OCI-M2 (cell line): Measurements from ENCODE around the gene PALS1.

Source experiments
- DNase-seq: peaks from one replicate; lab custom pipeline; 2025; ENCODE audit not compliant: unreplicated experiment; lab: John Stamatoyannopoulos, UW

PALS1 gene

GRCh38 chr14:67241411-67242167 lies at the start of gene PALS1:
TSS of gene PALS1 (plus strand) at chr14:67241435. CDS start at chr14:67279171, 37,736 bp downstream.
- DNase-seq: no peak

- no peak for DNase-seq
Measured at GRCh38 chr14:67191768-67192290, 49.4 kb upstream of the PALS1 start.

DNA sequence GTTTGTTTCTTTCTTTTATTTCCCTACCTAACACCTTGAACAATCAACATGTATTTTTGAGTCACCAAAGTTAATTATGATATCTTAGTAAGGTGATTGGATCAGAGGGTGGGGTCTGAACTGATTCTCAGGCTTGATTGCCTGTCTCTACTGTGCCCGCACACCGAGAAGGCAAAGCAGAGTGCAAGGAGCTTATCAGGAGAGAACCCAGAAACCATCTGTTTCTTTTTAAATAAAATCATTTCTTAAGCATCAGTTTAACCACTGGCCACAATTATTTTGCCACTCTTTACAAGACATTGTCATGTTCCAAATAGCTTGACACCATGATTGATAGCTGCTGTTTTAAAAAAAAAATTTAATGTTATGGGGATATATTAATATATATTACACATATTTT lies 48.9 kb upstream of the PALS1 start:
- no peak for DNase-seq

DNA sequence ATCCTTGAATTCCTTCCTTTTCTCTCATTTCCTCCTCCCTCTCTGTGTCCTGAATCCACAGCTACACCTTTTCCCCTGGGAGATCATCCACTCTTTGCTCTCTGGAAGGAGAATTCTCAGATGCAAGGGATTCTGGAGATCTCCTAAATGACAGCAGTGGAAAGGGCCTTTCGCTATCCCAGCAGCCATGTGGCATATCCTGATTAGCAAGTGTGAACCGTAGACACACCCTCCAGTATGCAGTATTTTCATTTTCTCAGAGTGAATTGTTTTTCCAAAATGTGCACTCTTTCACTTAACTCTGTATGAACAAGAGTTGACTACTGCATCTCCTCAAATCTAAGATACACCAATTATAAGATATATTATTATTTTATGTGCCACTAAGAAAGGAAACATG lies 46.0 kb upstream of the PALS1 start:
- no peak for DNase-seq

DNA sequence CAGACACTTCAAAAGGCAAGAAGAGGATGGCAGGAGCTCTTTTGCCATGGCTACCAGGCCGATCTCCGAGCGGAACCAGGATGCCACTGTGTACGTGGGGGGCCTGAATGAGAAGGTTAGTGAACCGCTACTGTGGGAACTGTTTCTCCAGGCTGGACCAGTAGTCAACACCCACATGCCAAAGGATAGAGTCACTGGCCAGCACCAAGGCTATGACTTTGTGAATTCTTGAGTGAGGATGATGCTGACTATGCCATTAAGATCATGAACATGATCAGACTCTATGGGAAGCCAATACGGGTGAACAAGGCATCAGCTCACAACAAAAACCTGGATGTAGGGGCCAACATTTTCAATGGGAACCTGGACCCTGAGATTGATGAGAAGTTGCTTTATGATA lies 42.2 kb upstream of the PALS1 start:
- DNase-seq: no peak

- DNase-seq: no peak
Measured at GRCh38 chr14:67207810-67208209, 33.4 kb upstream of the PALS1 start.

GRCh38 chr14:67218126-67218525 lies 23.1 kb upstream of the PALS1 start:
- DNase-seq: no peak

GRCh38 chr14:67221248-67221981 lies 19.8 kb upstream of the PALS1 start:
- no peak for DNase-seq

- no peak for DNase-seq
Measured at GRCh38 chr14:67221982-67222328, 19.3 kb upstream of the PALS1 start.

DNA sequence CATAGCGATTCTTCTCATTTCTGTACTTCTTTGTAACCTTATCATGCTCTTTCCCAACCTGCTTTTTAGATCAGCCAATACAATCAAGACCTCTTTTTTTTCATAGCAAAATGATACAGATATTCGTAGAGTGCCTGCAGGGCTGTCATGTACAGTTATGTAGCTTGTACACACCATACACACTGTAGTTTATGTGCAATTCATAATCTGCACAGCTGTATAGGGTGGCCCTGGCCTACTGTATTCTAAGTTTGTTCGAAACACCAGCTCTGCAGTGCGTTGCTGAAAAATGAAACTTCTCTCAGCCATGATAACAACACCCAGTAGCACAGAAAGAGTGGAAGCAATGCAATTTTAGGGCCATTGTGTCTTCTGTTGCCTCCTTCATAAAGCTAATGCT lies 15.7 kb upstream of the PALS1 start:
- no peak for DNase-seq

GRCh38 chr14:67228325-67228984 lies 12.8 kb upstream of the PALS1 start:
- no peak for DNase-seq

DNA sequence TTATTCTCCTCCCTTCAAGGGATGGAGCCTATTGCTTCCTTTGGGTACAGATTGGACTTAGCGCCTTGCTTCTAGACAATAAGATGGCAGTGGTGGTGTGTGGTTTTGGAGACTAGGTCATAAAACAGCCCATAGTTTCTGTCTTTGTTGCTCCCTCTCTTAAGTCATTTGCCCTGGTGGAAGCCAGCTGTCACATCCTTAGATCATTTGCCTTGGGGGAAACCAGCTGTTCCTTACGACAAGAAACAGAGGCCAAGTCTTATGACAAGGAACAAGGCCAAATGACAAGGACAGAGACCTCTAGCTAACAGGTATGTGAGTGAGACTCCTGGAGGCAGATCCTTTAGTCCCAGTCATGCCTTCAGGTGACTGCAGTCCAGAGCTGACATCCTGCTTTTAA lies 9.2 kb upstream of the PALS1 start:
- DNase-seq: no peak

- no peak for DNase-seq
Measured at GRCh38 chr14:67232621-67233020, 8.6 kb upstream of the PALS1 start.

GRCh38 chr14:67237591-67237990 lies 3.6 kb upstream of the PALS1 start:
- no peak for DNase-seq

DNA sequence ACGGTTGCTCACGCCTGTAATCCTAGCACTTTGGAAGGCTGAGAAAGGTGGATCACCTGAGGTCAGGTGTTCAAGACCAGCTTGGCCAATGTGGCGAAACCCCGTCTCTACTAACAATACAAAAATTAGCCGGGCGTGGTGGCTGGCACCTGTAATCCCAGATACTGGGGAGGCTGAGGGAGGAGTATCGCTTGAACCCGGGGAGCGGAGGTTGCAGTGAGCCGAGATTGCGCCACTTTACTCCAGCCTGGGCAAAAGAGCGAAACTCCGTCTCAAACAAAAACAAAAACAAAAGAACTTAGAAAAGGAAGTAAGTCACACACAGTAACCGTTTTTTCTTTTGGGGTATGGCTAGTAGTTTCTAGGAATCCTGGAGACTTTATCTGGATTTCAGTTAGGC lies 1.7 kb upstream of the PALS1 start:
- DNase-seq: no peak

- no peak for DNase-seq
Measured at GRCh38 chr14:67240168-67240932, 885 bp upstream of the PALS1 start.

GRCh38 chr14:67240978-67241410 lies 241 bp upstream of the PALS1 start:
- DNase-seq: peak; percentile 66

- DNase-seq: no peak
Measured at GRCh38 chr14:67242168-67242420, 859 bp downstream of the PALS1 start.

GRCh38 chr14:67245104-67245503 lies 3.9 kb downstream of the PALS1 start:
- no peak for DNase-seq

GRCh38 chr14:67251573-67252226 lies 10.5 kb downstream of the PALS1 start:
- no peak for DNase-seq

- no peak for DNase-seq
Measured at GRCh38 chr14:67253076-67253635, 11.9 kb downstream of the PALS1 start.
